Suppressor macrophage treated with lipopolysaccharide for 4 hours (primary cell): ENCODE results near the gene CAVIN3.
A peak's percentile ranks its signal among the peaks of the same experiment; 100 is the strongest.
"Not testable (repeated sequence)": the region's sequence is repeated elsewhere in the genome, so short reads cannot be mapped to it uniquely, and the experiment has no call there.

ENCODE experiments used
- DNase-seq: peaks from one replicate; pipeline ENCODE4 v3.0.0-alpha.2; 2020

CAVIN3 gene

DNA sequence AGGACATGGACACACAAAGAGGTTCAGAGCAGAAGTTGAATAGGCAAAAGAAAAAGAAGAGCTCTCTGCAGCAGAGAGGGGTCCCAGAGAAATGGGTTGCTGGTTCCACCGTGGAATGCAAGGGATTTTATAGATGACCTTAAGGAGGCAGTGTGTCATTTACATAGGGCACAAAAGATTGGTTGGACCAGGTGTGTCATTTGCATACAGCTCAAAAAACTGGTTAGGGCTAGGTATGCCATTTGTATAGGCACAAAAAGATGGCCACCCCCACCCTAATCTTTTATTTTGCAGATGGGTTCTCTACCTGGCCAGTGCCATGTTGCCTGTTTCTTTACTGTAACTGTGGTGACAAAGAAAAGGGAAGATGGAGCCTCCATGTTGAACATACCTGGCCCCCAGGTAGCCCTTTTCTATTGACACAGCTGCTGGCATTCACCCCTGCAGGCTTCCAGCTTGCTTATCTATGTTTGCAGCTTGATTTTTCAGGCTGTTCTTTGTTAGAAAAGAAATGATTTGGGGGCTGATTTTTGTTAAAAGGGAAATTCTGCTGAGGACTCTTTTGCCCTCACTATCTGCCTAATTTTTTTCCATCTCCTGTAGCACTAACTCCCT, 3.1 kb upstream of the CAVIN3 start:
- DNase-seq = no peak

DNA sequence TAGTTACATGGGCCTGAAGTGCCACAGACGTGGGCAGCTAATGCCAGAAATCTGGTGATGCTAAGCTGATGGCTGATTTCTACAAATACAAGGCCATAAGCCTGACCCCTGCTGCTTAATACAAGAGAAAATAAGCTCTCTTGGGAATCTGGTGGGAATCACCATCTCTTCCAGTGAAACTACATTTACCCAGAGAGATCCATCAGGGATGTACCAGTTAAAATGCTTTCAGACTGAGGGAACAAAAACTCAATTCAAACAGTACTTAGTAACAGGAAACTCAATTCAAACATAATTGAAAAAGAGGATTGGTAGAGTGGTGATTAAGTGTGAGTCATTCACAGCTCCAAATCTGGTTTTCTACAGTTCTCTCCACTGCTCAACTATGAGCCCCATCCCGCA, 1.7 kb upstream of the CAVIN3 start:
- peak; percentile 35 for DNase-seq

DNA sequence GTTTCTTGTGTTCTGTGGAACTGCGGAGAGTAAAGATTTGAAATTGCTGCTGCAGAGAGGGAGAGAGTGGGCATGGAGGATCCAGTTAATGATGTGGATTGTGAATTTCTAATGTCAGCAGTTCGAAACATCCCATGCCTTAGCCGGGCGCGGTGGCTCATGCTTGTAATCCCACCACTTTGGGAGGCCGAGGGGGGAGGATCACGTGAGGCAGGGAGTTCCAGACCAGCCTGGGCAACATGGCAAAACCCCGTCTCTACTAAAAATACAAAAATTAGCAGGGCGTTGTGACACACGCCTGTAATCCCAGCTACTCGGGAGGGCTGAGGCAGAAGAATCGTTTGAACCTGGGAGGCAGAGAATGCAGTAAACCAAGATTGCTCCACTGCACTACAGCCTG, 1.1 kb upstream of the CAVIN3 start:
- DNase-seq = no peak

DNA sequence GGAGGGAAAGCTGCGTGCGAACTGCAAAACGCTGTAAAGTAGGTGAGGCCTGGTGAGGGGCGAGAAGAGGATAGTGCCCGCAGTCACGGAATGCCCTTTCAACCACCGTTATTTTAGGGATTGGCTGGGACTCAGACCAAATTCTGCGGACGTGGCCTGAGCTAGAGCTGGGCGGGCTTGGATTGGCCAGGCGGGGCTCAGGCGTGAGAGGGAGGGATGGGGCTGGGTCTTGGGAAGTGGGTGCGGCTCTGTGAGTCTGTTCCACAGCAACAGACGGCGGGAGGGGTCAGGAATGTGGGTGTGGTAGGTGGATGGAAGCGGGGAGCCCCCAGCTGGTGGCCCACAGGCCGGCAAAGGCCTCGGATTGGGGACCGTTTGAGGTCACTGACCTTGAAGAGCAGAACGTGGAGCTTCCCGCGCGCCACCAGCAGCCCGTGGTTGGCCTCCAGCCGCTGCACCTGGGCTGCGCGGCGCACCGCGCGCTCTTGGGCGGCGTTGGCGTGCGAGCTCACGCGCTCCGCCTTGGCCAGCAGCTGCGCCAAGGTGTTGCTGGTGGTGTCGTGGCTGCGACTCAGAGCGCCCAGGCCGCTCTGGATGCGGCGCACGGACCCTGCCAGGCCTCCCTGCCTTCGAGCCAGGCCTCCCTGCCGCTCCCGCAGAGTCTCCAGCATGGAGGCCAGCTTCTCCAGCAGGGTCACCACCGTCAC, 444 bp downstream of the CAVIN3 start:
- DNase-seq = peak; percentile 50

DNA sequence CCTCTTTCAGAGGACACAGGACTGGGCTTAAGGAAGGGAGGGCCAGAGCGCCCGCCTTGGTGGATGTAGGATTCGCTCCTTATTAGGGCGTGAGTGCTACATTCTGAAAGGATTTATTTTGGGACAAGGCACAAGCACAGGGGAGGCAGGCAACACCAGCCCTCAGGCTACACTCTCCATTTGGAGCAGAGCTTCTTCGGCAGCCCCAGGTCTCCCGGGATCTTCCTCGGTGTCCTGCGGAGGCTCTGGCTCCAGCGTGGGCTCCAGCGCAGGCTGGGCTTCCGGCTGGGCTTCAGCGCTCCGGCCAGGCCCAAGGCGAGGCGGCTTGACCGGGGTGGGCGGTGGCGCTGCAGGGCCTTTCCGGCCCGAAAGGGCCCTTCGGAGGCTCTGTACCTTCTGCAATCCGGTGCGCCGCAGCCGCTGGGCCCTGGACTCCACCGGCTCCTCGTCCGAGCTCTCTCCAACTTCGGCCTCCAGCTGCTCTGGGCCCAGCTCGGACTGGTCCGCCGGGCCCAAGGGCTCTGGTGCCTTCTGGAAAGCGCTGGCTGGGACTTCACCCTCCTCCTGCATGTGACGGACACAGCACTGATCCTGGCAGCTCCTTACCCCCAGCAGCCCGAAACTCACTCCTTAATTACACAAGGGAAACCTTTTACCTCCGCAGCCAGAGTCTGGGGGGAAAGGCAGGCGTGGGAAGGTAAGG, 1.1 kb downstream of the CAVIN3 start:
- DNase-seq = peak; percentile 19

DNA sequence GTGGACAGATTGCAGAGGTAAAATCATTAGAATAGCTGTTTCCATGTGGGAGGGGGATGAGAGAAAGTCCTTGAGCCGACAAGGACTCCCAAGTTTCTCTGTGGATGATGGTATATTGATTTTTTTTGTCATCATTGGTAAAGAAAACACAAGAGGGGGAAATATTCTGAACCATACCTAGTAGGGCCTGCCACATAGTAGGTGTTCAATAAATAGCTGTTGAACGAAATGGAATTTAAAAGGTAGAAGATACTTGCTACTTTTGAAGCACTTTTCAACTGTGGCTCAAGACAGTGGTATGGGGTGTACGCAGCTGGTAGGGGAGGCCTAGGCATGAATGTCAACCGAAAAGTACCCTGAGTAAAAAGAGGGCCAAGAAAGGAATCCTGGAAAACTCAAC, 2.1 kb downstream of the CAVIN3 start:
- DNase-seq = no peak

DNA sequence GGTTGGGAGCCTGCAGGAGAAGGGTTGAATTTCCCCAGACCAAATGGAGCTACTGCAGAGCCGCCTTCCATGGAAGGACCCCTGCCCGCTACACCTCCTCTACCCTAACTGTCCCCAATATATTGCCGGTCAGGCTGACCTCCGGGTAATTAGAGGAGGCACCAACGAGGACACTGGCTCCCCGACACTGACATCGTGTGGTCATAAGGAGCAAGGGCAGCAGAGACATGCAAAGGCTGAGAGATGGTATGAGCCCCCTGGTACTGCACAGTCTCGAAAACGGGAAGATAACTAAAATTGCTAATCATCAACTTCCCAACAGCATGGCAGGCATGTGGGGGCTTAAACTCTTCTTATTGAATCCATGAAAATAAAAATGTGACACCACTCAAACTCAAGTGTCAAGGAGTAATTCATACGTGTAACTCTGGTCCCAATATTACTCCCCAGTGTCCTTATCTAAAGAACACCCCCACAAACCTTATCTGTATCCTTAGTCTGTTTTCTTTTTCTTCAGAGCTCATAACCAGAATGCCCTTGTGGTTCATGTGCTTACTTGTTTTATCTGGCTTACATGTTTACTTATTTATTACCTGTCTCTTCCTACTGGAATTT, 4.4 kb downstream of the CAVIN3 start:
- peak; percentile 73 for DNase-seq

DNA sequence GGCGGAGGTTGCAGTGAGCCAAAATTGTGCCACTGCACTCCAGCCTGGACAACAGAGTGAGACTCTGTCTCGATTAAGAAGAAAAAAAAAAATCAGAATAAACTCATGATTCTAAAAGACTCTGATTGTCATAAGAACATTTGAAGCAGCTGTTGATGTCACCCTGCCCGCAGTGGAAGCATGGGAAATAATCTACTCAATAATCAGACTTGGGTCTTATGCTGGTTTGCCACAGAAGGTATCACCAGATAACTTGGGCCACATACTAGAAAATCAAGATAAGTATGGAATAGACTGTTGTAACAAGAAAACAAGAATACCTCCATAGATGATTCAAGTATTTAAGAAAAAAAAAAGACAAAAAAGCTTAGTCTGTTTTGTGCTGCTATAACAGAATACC, 8.2 kb downstream of the CAVIN3 start:
- DNase-seq = no peak

DNA sequence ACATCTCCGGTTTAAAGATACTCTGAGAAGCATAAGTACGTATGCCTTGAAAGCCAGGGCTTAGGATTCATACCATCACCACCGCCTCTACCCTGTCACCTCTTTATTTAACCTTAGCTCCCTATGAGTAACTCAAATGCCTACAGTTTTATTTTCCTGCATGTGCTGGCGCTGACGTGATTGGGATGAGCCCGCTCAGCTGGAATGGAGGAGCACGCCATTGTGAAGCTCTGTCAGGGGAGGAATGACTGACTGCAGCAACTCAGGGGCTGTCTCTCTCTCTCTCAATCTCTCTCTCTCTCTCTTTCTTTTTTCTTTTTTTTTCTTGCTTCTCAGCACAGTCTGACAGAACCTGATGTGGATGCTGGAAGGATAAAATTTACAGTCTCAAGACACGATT, 12.4 kb downstream of the CAVIN3 start:
- DNase-seq = no peak

DNA sequence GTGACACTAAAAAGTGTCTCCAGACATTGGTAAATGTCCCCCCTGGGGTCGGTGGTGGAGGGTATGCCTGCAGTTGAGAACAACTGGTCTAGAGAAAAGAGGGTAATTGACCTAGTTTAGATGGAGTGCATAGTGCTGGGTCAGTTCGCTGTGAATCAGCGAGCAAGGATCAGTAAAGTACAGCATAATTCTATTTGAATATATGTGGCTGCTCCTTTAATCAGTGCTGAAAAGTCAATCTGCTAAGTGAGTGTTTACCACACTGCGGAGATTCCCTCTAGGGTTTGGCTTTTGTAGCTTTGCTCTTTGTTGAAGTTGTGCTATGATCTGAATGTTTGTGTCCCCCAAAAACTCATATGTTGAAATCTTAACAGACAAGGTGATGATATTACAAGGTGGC, 15.0 kb downstream of the CAVIN3 start:
- no peak for DNase-seq

DNA sequence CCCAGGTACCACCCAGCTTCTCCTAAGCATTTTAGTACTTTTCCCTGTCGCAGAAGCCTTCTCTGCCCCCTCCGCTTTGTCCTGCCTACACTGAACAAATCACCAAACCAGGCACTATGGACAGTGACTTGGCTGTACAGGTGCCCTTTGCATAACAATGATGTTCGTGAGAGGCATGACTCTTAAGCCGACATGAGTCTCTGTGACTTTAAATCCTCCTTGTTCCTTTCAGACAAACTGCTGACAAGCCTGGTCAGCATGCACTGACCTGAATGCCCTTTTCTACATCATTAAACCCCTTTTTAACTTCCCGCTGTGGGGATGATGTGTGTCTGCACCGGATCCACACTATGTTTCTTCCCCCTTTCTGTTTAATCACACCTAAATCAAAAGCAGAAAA, 16.6 kb downstream of the CAVIN3 start:
- no peak for DNase-seq

DNA sequence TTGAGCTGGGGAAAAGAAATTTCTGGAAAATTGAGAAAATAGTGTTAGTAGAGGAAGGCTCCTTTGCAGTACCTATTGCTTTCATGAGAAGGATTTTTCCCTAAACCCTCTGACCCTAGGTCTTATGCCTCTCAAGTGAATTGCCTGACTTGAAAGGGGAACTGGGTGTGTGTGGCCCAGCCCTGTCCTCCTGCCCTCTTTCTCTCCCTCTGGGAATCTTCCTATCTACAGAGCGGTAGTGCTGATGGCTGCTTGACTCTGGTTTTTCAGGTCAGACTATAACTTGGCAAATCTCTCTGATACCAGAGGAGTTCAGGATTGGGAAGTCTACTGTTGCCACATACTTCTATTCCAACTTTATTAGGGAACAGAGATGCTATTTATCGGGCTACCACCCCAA, 19.2 kb downstream of the CAVIN3 start:
- no peak for DNase-seq

DNA sequence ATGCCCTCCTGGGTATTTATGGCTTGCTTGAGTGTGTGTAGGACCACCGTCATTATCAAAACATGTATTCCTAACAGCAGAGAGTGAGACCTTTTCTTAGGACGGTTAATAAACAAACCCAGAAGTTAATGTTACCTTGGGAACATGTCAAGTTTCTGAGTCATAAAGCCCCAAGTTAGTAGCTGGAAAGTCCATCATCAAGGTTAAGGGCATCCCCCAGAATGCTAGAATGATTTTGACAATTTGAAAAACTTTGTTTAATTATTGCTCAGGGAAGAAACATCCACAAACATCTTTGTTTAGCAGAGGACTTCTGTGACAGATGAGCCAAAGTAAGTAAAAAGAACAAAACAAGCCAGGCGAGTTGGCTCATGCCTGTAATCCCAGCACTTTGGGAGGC, 20.0 kb downstream of the CAVIN3 start:
- no peak for DNase-seq

DNA sequence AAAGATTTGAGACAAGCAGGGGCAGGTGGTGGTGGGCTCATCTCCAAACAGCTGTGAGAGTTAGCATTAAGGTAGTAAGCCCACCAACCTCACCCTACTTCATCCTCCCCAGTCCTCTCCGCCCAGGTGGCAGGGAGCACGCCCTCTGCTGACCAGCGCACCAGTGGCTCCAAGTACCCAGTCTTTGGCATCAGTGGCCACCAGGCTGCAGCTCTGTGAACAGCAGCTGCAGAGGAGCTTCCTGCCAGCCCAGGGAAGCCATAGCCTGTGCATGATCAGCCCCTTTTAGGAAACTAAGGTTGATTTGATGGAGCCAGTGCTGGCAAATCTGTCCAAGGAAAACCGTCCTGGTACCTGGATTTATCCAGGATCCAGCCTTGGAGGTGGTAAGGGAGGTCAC, 21.7 kb downstream of the CAVIN3 start:
- DNase-seq = peak; percentile 23

DNA sequence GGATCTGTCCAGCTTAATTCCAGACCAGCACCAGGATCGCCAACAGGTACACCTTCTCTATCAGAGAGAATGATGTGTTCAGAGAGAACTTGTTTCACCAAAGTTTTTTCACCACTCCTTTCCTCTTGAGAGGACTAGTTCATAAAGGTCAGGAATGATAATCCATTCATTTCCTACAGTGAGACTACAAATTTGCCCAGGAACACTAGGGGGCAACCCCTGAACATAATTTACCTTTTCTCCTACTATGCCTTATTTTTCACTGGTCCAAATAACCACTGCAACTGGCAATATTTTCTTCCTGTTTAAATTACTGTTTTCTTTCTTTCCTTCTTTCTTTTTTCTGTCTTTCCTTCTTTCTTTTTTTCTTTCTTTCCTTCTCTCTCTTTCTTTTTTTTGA, 22.5 kb downstream of the CAVIN3 start:
- peak; percentile 7 for DNase-seq

DNA sequence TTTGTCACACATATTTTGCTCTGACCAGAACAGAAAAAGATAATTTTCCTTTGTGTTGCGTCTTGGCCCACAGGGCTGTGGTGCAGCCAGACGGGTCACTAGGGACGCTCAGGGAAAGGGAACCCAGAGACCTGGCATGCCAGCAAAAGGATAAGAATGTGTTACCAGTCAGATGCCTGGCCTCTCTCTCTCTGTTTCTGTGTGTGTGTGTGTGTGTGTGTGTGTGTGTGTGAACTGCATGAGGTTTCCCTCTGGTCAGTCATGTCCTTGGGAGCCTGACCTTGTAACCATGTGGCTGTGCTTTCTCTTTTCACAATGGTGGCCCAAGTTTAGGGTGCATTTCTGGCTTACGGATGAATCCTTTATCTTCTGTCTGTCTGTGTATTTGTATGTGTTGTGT, 35.3 kb downstream of the CAVIN3 start:
- DNase-seq = no peak

DNA sequence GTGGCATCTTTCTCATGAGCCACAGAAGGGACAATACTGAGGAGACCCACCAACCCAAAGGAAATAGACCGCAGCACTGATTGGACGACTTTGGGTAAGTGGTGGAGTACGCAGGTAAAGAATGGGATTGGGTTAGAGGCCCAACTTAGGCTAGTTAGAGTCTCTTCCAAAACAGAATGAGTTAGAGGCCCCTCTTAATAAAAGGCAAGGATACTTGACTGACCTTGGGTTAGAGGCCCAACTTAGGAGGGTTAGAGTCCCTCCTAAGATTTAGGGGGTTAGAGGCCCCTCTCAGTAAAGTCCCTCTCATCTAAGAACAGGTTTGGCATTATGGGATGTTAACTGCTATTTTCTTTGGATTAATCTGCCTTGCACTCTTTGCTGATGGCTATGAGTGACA, 36.1 kb downstream of the CAVIN3 start:
- DNase-seq = no peak

DNA sequence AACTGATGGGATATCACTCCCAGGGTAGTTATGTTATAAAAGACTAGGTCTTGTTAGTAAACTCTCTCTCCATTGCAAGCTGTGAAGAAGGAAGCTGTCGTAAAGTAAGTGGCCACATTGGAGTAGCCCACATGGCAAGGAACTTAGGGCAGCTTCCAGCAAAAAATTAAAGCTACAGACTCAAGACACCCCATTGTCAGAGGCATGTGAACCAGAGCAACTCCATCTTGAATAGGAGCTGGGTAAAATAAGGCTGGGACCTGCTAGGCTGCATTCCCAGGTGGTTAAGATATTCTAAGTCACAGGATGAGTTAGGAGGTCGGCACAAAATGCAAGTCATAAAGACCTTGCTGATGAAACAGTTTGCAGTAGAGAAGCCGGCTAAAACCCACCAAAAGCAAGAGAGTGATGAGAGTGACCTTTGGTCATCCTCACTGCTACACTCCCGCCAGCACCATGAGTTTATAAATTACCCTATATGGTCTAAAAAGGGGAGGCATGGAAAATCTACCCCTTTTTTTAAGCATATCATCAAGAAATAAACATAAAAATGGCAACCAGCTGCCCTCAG, 36.8 kb downstream of the CAVIN3 start:
- no peak for DNase-seq

DNA sequence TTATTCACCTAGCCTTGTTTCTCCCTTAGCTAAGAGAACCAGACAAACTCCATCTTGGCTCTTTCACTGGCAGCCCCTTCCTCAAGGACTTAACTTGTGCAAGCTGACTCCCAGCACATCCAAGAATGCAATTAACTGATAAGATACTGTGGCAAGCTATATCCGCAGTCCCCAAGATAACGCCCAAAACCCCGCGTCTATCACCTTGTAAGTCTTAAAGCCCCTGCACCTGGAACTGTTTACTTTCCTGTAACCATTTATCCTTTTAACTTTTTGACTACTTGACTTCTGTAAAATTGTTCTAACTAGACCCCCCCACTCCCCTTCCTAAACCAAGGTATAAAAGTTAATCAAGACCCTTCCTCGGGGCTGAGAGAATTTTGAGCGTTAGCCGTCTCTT, 39.5 kb downstream of the CAVIN3 start:
- not testable (repeated sequence) for DNase-seq

DNA sequence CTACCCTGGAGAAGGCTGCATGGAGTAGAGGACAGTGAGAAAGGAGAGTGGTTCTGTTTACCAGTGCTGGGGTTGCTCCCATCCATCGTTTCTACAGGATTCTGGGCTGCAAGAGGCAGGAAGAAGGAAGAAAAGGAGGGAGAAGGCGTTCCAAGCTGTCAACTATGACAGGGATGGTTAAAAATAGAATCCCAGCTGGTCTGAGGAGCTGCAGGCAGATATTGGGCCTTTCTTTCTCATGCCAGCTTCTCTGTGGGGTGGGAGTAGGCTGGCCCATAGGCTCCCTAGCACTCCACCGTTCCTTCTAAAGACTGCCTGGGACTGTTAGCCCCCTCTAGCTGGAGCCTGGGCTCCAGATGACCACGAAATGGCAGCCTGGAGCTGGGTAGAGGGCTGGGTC, 47.1 kb downstream of the CAVIN3 start:
- DNase-seq = no peak

DNA sequence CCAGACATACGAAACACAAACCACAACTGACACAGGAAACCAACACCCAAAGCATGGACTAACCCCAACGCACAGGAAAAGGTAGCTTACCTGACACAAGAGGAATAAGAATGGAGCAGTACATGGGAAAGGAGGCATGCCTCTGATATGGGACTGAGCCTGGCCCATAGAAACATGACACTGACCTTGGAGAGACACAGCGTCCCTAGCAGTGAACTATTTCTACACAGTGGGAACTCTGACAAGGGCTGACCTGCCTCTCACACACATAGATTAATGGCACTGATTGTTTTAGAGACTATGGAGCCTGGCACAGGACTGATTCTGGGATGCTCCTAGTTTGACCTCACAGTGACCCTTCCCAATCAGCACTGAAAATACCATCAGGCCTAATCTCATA, 48.7 kb downstream of the CAVIN3 start:
- no peak for DNase-seq

DNA sequence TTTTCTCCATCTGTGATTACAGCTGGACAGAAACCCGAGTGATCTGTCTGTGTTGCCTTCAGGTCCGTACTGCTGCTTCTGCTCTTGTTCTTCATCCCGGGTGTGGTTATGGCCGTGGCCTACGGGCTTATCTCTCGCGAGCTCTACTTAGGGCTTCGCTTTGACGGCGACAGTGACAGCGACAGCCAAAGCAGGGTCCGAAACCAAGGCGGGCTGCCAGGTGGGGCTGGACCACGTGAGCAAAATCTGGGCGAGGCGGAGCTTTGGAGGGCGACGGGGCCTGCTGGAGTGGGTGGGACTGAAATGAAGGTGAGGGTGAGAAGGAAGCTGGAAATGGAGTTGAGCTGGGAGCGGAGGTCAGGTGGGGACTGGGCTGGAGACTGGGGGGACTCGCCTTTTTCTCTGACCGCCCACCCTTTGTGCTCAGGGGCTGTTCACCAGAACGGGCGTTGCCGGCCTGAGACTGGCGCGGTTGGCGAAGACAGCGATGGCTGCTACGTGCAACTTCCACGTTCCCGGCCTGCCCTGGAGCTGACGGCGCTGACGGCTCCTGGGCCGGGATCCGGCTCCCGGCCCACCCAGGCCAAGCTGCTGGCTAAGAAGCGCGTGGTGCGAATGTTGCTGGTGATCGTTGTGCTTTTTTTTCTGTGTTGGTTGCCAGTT, 49.6 kb downstream of the CAVIN3 start:
- no peak for DNase-seq

DNA sequence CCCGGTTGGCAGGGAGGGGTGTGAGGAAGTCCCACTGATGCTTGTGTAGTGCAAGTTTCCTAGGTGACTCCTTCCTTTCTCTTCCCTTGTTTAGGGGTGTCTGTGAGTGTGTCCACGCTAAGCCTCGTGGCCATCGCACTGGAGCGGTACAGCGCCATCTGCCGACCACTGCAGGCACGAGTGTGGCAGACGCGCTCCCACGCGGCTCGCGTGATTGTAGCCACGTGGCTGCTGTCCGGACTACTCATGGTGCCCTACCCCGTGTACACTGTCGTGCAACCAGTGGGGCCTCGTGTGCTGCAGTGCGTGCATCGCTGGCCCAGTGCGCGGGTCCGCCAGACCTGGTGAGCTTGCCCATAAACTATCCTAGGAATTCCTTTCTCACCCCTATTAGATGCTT, 50.3 kb downstream of the CAVIN3 start:
- no peak for DNase-seq
